ENCODE results near the gene GFI1B. TPM values are rescaled to one million over a fixed set of nuclear protein-coding genes. Genes with fewer than 3 reads are reported as not detected.
"Not testable (repeated sequence)": the region's sequence is repeated elsewhere in the genome, so short reads cannot be mapped to it uniquely, and the experiment has no call there.

GFI1B gene
- total RNA-seq, 1 donor from 2014 or later, result not detected

DNA sequence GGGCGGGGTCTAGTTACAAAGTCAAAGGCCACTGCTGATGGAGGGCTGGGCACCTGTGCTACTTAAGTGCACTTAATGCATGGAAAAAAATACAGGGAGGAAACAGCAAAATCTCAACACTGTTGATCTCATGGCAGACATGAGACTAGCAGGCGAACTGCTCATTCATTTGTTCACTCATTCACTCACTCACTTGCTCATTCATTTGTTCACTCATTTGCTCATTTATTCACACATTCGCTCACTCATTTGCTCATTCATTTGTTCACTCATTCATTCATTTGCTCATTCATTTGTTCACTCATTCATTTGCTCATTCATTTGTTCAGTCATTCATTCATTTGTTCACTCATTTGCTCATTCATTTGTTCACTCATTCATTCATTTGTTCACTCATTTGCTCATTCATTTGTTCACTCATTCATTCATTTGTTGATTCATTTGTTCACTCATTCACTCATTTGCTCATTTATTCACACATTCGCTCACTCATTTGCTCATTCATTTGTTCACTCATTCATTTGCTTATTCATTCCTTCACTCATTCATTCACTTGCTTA lies 11.6 kb downstream of the GFI1B start:
- DNase-seq (ENCODE audit: extremely low read depth, low read depth, low spot score), result peak; percentile 5

- no peak for DNase-seq (ENCODE audit: extremely low read depth, low read depth, low spot score)
These were observed 12.3 kb downstream of the GFI1B start for GRCh38 chr9:132990781-132991180.

DNA sequence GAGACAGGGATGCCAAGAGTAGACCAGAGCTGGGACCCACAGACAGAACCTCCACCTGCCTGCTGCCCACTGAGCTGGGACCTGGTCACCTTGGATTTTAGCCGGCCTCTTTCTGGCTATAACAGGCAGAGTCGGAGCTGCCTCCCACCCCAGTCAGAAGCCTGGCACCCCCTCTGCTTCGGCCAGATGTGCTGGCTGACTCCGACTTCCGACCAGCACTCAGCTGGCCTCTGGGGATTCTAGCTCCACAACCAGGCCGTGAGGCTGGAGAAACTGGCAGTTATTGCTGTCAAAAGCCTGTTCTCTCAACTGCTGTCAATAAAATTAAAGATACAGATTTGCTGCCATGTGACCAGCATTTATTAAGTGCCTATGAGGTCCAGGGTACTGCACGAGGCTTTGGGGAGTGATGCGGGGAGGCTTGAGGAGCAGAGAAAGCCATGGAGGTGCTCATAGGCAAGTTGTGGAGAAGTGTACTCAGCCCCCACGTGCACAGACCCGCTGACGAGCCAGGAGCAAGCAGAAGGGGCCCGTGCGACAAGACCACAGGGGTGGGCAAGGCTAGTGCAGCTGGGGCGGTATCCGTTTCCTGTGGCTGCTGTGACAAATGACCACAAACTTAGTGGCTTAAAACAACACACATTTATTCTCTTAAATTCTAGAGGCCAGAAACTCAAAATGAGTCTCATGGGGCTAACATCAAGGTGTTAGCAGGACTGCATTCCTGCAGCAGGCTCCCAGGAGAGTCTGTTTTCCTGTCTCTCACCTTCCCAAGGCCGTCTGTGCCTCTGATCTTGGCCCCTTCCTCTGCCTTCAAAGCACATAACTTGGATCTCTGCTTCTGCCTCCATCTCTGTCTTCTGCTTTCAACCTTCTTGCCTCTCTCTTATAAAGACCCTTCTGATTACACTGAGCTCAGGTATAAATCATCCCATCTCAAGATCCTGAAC lies 13.1 kb downstream of the GFI1B start:
- DNase-seq (ENCODE audit: extremely low read depth, low read depth, low spot score), result no peak

DNA sequence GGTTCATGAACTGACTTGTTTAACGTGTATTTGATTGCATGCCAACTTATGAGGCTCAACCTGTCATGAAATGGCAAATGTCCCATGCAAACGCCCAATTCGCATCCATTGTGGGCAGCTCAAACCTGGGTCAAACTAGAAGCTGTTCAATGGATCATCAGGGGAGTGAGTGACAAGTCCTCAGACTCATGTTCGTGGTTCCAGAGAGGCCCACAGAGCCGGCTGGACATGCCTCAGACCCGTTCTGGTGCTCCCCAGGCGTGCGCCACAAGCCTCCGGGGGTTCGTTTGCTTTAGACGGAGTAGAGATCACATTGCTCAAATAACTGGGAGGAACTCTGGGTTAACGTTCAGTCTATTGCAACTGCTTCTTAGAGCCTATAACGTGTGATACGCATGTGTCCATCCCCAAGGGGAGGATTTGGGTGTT lies 15.0 kb downstream of the GFI1B start:
- no peak for DNase-seq (ENCODE audit: extremely low read depth, low read depth, low spot score)

GRCh38 chr9:132994410-132995120 lies 16.1 kb downstream of the GFI1B start:
- DNase-seq (ENCODE audit: extremely low read depth, low read depth, low spot score), result no peak

DNA sequence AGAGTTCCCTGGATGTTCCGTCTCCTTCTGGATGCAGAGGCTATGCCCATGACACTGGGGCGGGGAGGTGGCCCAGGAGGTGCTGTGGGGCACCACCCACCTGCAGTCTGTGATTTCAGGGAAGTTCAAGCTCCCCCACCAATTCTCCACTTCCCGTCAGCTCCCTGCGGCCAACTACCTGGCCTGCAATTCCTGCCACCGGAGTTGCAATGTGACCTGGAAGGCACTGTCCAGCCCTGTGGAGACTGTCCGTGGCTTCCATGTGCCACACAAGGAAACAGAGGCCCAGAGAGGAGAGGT lies 16.6 kb downstream of the GFI1B start:
- DNase-seq (ENCODE audit: extremely low read depth, low read depth, low spot score), result no peak

- no peak for DNase-seq (ENCODE audit: extremely low read depth, low read depth, low spot score)
These were observed 17.4 kb downstream of the GFI1B start for GRCh38 chr9:132995879-132996278.

GRCh38 chr9:132996526-132996925 lies 18.0 kb downstream of the GFI1B start:
- DNase-seq (ENCODE audit: extremely low read depth, low read depth, low spot score), result no peak

GRCh38 chr9:132997591-132997990 lies 19.1 kb downstream of the GFI1B start:
- no peak for DNase-seq (ENCODE audit: extremely low read depth, low read depth, low spot score)

DNA sequence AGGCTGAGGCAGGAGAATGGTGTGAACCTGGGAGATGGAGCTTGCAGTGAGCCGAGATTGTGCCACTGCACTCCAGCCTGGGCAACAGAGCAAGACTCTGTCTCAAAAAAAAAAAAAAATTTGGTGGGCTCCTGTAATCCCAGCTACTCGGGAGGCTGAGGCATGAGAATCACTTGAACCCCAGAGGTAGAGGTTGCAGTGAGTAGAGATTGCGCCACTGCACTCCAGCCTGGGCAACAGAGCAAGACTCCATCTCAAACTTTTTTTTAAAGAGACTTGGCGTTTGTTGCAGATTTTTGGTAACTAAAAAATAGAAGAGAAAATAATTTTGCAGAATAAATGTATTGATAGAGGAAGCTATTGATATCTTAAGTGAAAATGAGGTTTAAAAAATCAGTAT lies 19.7 kb downstream of the GFI1B start:
- DNase-seq (ENCODE audit: extremely low read depth, low read depth, low spot score), result not testable (repeated sequence)

DNA sequence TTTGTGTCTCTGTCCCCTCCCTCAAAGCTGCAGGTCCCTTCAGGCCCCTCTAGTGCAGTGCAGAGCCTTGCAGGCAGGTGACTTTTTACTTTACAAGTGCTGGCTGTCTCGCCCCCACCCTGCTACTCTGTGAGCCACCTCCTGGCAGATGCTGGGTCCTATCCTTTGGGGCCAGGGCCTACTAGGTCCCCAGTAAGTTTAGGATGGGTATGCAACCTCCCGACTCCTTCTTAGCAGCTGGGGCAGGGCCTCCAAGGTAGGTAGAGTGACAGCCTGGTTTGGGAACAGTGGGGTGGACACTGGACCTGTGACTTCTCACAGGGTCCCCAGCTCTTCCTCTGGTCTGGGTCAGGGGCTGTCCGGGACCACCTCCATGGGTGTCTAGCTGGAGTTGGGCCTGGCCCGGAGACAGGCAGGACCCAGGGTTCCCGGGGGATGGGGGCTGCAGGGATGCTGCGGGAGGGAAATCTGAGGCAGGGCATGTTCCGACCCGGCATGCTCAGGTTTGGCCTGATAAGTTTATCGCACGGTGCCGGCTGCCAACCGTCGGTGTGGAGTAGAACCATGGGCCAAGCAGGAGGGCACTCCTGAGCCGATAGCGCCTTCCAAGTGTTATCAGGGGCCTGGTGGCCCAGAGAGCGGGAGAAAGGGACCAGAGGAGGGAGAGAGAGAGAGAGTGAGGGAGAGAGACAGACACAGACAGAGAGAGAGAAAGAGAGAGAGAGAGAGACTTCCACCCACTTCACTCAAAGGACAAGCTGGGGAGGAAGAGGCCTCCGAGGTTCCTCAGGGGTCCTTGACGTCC lies 20.5 kb downstream of the GFI1B start:
- DNase-seq (ENCODE audit: extremely low read depth, low read depth, low spot score), result no peak

DNA sequence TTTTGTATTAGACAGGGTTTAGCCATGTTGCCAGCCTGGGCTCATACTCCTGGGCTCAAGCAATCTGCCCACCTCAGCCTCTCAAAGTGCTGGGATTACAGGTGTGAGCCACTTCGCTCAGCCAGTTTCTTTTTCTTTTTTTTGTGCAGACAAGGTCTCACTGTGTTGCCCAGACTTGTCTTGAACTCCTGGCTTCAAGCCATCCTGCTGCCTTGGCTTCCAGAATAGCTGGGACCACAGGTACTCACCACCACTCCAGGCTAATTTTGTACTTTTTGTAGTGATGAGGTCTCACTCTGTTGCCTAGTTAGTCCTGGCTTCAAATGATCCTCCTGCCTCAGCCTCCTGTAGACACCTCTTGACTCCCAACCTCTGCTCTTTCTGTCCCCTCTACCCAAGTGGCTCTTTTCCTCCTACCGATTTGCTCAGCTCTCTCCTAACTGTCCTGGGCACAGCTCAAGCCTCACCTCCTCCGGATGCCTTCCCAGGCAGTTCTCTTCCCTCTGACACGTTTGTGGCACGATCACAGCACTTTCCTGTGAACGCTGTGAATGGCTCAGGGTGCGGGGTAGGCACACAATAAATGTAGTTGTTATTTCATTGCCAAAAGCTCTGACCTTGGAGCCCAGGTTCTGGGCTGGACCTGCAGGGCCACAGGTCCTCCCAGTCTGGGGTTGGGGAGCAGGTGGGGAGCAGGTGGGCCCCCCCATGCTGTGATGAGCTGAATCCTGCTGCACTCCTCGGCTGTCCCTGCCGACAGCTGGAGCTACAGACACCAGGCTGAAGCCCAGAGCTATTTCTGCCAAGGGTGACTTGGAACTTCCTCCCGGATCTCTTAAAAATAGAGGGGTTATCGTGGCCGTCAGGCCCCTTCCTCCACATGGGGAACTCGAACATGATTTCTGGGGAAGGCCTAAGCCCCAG lies 23.9 kb downstream of the GFI1B start:
- no peak for DNase-seq (ENCODE audit: extremely low read depth, low read depth, low spot score)

- no peak for DNase-seq (ENCODE audit: extremely low read depth, low read depth, low spot score)
These were observed 24.6 kb downstream of the GFI1B start for GRCh38 chr9:133003071-133003461.

- no peak for DNase-seq (ENCODE audit: extremely low read depth, low read depth, low spot score)
These were observed 25.2 kb downstream of the GFI1B start for GRCh38 chr9:133003671-133004090.

- DNase-seq (ENCODE audit: extremely low read depth, low read depth, low spot score), result no peak
These were observed 25.9 kb downstream of the GFI1B start for GRCh38 chr9:133004091-133004998.

DNA sequence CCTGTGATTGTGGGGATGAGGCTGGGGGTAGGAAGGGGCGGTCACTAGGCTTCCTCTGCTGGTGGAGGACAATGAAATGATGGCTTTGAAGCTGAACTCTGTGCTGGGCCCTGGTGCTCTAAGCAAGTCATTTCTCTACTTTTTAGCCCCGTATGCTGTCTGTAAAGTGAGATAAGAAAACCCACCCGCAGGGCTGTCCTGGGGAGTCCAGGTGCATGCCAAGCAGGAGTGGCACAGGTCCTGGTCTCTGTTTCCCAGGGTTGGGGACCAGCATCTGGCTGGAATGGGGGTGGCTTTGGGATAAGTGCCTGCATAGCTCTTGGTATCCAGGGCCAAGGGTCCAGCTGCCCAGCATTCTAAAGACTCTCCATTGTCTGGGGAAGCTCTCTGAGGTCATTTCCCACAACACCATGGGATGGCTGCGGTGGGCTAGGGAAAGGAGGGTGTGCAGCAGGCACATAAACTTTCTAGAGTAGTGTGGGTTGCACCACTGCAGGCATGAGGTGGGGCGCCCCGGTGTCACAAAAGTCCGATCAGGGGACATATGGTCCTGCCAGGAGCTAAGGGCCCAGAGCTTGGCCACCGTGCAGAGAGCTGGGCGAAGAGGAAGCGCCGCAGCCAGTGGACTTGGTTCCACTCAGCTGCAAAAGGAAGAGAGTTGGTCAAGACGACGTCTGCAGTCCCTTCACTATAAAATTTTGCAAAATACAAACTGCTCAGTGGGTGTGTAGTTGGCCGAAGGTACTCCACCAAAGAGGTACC lies 26.7 kb downstream of the GFI1B start:
- no peak for DNase-seq (ENCODE audit: extremely low read depth, low read depth, low spot score)

GRCh38 chr9:133005957-133006356 lies 27.5 kb downstream of the GFI1B start:
- no peak for DNase-seq (ENCODE audit: extremely low read depth, low read depth, low spot score)

- DNase-seq (ENCODE audit: extremely low read depth, low read depth, low spot score), result no peak
These were observed 28.3 kb downstream of the GFI1B start for GRCh38 chr9:133006731-133007352.
